Fibroblast of upper back skin (primary cell): Measurements from ENCODE around the gene RAD18.

ENCODE experiments used
- DNase-seq: peaks from one replicate; pipeline ENCODE4 v3.0.0-alpha.2; 2013

The RAD18 gene

GRCh38 chr3:8891303-8891702, 72.0 kb downstream of the RAD18 start:
- peak; percentile 81 for DNase-seq

DNA sequence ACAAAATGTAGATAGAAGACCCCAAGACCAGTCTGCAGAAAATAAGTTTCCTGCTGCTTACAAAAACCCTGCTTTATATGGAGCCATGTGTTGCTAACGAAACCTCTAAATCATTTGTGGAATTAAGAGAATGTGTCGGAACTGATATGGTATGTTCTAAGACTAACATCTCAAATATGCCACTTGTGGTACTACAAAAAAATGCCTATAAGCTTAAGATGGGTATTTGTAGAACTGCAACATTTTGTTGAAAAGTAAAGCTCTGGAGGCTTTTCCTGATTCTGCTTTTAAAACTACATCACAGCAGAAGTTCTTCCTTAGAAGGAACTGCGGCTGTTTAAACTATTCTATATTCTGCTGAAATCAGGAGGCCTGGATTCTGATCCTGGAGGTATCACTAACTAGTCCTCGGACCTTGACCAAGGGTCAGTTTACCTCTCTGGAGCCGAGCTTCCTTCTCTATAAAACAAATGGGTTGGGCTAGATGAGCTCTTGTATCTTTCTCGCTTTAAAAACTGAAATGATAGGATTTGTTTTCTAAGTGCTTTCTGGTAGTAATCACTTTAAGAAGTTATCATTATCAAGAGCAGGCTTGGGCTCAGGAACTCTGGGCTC, 74.9 kb downstream of the RAD18 start:
- DNase-seq: peak; percentile 93

- peak; percentile 28 for DNase-seq
These were observed 75.6 kb downstream of the RAD18 start for GRCh38 chr3:8887435-8888300.

- peak; percentile 20 for DNase-seq
These were observed 76.7 kb downstream of the RAD18 start for GRCh38 chr3:8886546-8886945.

- DNase-seq: no peak
These were observed 77.5 kb downstream of the RAD18 start for GRCh38 chr3:8885536-8886316.

DNA sequence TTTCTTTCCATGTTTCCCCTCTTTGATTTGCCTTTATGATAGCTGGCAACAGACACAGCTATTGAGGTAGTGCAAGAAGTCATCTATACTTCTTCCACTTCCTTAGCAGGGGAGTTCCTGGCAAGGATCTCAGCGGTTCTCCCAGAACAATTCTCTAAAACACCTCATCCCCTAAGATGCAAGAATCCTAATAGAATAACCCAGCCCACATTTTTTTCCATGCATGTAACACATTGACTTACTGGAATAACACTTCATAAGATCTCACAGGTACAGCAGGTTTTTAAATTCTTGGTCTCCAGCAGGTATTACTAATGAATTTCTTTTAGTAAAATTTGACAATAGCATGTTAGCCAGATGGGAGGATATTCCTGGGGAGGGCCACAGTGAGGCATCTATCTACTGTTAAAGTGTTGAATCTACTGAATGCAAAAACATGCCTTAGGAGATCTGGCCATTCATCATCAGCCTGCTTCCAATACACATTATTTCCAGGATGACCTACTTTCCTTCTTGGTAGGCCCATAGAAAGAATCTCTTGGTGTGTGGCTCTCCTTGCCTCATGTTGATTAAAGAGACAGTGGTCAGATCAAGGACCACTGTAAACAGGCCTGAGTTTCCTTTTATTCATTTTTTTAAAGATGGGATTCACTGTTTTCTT, 78.5 kb downstream of the RAD18 start:
- DNase-seq: peak; percentile 10

DNA sequence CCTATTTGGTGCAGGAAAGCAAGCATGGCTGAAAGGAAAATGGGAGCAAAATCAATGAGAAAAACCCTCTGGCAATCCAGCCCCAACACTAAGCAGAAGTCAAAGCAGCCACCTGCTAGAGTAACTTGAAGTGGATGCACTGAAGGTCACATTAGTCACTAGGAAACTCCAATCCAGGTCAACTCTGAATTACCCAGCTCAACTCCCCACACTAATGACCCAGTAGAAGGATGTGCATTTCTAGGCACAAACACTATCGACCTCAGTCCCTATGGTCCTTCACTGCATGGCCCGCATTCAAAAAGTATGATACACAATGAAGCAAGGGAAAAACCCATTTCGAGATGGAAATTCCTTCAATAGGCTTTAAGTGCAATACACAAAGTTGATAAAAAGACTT, 80.6 kb downstream of the RAD18 start:
- no peak for DNase-seq

GRCh38 chr3:8882171-8882593, 81.1 kb downstream of the RAD18 start:
- DNase-seq: peak; percentile 23

GRCh38 chr3:8879347-8879944, 83.8 kb downstream of the RAD18 start:
- DNase-seq: no peak

DNA sequence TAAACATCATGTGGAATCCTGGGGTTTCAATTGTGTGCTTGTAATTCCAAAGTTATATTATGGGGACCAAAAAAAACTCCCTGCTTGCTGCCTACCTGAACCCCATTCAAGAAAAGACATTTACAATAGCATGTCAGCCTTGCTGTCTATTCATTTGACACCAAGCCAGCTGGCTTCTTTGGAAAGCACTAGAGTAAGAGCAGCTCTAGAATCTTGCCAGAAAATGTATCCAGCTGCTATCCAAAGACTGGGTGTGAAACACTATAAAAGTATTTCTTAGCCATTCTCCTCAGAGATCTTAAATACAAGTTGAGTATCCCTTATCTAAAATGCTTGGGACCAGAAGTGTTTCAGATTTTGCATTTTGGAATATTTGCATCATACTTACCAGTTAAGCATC, 87.4 kb downstream of the RAD18 start:
- peak; percentile 71 for DNase-seq

DNA sequence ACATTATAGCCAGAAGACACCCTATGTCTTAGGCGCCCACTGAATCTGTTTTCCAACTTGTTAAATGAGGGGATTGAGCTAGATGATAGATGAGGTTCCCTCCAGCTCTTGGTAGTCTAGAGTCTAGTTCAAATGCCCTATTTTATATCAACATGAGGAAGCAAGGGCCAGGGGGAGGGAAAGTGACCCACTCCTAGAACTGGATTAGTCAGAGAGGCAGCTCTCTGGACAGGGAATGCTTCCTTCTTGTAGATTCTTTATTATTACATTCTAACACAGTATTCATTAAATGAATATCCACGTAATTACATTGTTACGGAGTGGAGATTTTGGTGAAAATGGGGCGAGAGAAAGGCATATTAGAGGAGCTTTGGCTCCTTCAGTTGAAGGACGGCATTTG, 89.5 kb downstream of the RAD18 start:
- no peak for DNase-seq

GRCh38 chr3:8872261-8872660, 91.0 kb downstream of the RAD18 start:
- no peak for DNase-seq

DNA sequence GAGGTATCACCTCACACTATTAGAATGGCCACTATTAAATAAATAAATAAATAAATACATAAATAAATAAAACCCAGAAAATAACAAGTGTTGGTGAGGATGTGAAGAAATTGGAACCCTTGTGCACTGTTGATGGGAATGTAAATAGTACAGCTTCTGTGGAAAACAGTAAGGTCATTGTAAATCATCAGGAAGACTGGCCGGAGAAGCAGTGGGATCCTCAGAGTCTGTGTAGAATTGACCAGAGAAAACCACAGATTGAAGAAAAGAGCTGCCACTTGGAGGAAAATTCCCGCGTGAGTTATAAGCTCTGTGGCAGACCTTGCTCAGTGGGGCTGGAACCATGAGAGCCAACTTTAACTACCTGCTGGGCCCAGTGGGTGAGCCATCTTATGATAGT, 92.0 kb downstream of the RAD18 start:
- DNase-seq: no peak

GRCh38 chr3:8870134-8870533, 93.1 kb downstream of the RAD18 start:
- DNase-seq: no peak

DNA sequence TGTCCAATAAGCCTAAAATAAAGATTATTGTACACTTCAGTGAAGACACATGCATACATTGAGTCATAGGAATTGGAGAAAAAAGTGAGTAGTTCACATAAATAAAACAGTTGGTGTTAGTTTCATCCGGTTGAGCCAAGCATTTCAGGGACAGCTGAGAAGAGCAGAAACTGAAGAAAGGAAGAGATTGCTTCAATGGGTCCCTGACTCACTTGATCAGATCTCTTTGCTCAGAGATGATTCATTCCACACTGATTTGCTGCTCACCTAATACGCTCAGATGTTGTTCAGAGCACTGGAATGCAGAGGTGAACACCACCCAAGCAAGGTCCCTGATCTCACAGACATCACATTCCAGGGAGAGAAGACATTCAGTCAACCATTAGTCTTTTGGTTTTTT, 93.7 kb downstream of the RAD18 start:
- peak; percentile 98 for DNase-seq

DNA sequence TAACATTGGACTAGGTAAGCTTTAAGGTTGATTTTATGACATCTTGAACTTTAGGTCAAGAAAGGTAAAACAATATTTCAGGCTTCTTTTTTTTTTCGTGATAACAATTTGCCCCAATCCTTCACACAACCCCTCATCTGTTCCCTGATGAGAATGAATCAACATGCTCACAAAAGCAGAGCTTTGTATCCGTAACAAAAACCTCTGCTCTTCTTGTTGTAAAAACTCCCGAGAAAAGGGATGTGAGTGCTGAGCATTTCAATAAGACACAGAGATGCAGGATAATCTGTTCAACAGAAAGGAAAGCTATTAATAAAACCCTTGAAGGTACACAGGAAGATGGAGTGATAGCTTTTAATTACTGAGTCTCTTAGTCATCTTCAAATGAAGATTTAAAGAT, 94.3 kb downstream of the RAD18 start:
- no peak for DNase-seq

- no peak for DNase-seq
These were observed 95.6 kb downstream of the RAD18 start for GRCh38 chr3:8867646-8868045.

DNA sequence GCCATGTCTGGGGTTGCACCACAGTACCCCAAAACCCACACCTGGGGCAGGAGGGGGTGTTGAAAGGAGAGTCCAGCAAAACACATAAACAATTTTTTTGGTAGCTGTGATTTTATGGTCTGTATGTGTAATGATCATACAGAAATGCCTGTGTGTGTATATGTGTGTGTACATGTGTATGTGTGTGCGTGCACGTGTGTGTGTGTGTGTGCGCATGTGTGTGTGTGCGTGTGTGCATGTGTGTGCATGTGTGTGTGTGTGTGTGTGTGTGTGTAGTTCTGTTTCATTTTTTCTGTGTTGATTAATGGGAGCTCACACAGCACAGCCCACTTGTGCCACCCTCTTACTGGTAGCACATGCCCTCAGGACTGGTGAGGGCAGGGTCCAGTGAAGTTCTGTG, 97.6 kb downstream of the RAD18 start:
- no peak for DNase-seq

DNA sequence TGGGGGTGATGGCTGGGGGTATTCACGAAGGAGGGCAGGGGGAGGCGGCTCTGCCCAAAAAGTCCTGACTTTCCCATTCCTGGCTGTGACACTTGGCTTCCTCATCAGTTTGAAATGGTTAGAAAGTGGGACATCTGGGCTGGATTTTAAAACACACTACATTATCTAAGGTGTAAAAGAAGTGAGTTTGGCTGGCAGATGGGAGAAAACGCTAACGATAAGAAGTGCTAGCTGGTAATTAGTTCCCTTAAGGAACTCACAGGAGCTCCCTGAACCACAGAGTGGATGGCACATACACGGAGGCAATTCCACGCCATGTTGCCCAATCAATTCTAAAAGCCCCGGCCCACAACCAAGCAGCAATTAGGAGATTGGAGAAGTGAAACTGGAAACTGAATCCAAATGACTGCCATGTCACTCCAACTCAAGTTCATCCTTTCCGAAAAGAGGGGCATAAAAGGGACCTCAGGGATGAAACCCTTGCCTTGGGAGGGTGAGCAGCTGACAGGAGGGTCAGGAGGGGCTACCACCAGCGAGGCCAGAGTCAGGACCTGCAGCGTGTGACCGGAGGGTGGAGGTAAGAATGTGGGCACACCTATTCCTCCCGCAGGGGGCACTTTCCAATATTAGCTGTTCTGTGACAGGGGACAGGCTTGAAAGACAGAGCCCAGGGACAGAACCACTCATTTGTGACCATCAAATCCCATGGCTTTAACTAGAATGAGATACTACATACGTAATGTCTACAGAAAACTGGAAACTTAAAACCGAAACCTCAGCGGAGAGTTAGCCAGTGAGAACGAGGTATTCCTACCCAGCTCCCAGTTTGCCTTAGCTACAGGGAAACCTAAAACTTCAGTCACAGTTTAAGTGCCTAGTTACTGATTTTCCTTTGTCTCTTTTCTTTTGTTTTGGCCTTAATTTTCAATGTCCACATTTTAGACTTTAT, 98.6 kb downstream of the RAD18 start:
- DNase-seq: no peak

DNA sequence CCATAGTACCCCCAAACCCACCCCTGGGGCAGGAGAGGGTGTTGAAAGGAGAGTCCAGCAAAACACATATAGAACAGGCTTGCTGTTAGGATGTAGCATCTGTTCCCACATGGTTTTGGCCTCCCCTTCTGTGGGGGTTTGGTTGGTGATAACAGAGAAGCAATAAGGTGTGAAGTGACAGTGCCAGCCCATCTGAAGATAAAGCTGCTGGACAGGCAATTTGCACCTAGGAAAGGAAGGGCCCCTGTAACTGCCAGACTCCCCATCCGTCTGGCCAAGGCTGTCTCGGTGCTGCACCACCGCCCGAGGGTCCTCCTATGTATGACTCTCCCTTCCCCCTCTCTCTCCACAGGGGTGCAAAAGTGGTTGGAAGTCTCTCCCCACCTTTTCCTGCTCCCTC, 99.4 kb downstream of the RAD18 start:
- no peak for DNase-seq

DNA sequence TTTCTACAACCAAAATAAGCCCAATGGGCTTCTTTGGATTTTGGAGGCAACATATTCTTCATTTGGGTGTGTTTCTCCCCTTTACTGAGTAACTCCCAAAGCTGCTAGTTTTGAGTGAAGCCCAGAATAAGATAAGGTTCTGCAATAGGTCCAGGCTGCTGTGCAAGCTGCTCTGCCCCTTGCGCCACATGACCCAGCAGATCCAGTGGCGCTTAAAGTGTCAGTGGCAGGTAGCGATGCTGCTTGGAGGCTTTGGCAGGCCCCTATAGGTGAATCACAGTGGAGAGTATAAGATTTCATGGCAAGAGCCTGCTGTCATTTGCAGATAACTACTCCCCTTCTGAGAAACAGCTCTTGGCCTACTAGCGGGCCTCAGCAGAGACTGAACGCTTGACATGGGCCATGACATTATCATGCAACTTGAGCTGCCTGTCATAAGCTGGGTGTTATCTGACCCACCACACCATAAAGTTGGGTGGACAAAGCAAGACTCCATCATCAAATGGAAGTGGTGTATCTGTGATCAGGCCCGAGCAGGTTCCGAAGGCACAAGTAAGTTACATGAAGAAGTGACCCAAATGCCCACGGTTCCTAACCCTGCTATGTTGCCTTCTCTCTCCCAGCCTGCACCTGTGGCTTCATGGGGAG, 105.4 kb downstream of the RAD18 start:
- DNase-seq: no peak
